Measurements from ENCODE around the gene YAE1.

- no peak for TF ChIP-seq CTCF (conservative IDR thresholded peaks at IDR 0.05; ENCODE audit: low read depth, low read length)
- no peak for TF ChIP-seq EZH2 (IDR thresholded peaks at IDR 0.05; ENCODE audit: borderline replicate concordance, low read depth, low read length, poor library complexity, severe bottlenecking)
These were observed 50.8 kb downstream of the YAE1 start for GRCh38 chr7:39617005-39617404.

Data from A673 (cell line).